DND-41 (cell line): ENCODE results near the gene USF3.

Source experiments
- CTCF ChIP-seq: IDR thresholded peaks from 2 replicates; pipeline ENCODE4 v1.5.1; 2012; ENCODE audit warnings: borderline replicate concordance, low read length, moderate library complexity, mild to moderate bottlenecking; ENCODE audit not compliant: poor library complexity, severe bottlenecking; ENCODE audit errors: extremely low read depth
- EZH2 ChIP-seq: IDR thresholded peaks from 3 replicates; pipeline ENCODE4 v1.6.1; 2012; ENCODE audit warnings: borderline replicate concordance, low read depth, mild to moderate bottlenecking, moderate library complexity, low read length, inconsistent platforms; ENCODE audit not compliant: severe bottlenecking

GRCh38 chr3:113714702-113715101 lies 18.3 kb upstream of the USF3 start:
- no peak for TF ChIP-seq EZH2
- TF ChIP-seq CTCF: no peak
